Heart left ventricle (tissue), 13 donors: ENCODE data around the gene GDF7.

Experiments
- CTCF ChIP-seq, 12 donors: fragments of 200-600 bp; sonication (generic) in 4 of 12; IDR thresholded peaks; one replicate each; pipeline versions ENCODE4 v1.5.0 to v1.8.0; 2018 to 2022; ENCODE audit warnings: antibody characterized with exemption in 12 of 12, mild to moderate bottlenecking in 5 of 12
- POLR2A ChIP-seq, 2 donors: fragments of 450-650 bp; IDR thresholded peaks; one replicate each; pipeline ENCODE4 v1.6.1; 2017; ENCODE audit warnings: antibody characterized with exemption in 2 of 2, mild to moderate bottlenecking in 2 of 2, moderate library complexity in 2 of 2
- donor health status: ischemic (EF 13 %, LVEDD 7.1; RV severe dilation, severe dysfunction).
- donor health status: DM: no; HTN: yes; CAD: no.
- donor health status: DM: no; HTN: no; CAD: no.
- donor health status: ischemic (EF 25% LVEDD 6.9; RV normal size, moderate dysfunction).
- donor health status: ischemic (EF 25% LVEDD 5.7; RV mildly dilated, moderate dysfunction).
- donor health status: ischemic (EF 35%, LVEDD 5.7; RV mildly dilated, moderate dysfunction).
- donor health status: nonischemic (EF 11% LVEDD 7.7; RV severe dilation, severe dysfunction).
- donor health status: DM: yes; HTN: yes; CAD: no.
- donor health status: PGD.
- donor health status: ischemic (EF 29% LVEDD 5.4; RV normal size, mild dysfunction).
- donor health status: nonischemic (EF 23%, LVEDD 6.1; RV moderate dilation, normal function).

- TF ChIP-seq CTCF (IDR thresholded peaks at IDR 0.05) = no peak
- no peak for TF ChIP-seq POLR2A (IDR thresholded peaks at IDR 0.05)
Measured at GRCh38 chr2:20664071-20664390, 2.9 kb upstream of the GDF7 start.
